Measurements from ENCODE around the gene OR10G6. TPM values are rescaled to one million over a fixed set of nuclear protein-coding genes. Genes with fewer than 3 reads are reported as not detected.
"Not testable (repeated sequence)": the region's sequence is repeated elsewhere in the genome, so short reads cannot be mapped to it uniquely, and the experiment has no call there.

Gene OR10G6, protein sequence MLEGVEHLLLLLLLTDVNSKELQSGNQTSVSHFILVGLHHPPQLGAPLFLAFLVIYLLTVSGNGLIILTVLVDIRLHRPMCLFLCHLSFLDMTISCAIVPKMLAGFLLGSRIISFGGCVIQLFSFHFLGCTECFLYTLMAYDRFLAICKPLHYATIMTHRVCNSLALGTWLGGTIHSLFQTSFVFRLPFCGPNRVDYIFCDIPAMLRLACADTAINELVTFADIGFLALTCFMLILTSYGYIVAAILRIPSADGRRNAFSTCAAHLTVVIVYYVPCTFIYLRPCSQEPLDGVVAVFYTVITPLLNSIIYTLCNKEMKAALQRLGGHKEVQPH
- not detected for total RNA-seq
- long read RNA-seq, result 0 reads

DNA sequence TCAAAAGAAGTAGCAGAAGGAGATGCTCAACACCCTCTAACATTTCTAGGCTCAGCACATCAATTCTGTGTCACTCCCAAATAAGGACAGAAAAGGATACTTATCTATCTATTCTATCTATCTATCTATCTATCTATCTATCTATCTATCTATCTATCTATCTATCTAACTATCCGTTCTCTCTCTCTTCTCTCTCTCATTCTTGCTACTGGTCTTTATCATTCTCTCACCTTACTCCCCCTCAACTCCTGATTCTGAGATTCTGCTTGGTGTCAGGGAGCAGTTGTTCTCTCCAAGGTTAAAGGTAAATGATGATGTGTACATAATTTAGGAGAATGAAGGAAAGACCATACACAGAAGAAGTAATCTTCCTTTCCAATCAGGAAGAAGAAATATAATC lies at the start of gene OR10G6:
TSS of gene OR10G6 (minus strand) at position 43 of the 400 bp plus-strand sequence. CDS start at position 43, 0 bp downstream.
- intact Hi-C loops (cut with DNase I), result no loop called here
- DNase-seq (ENCODE audit: low spot score), result no peak

DNA sequence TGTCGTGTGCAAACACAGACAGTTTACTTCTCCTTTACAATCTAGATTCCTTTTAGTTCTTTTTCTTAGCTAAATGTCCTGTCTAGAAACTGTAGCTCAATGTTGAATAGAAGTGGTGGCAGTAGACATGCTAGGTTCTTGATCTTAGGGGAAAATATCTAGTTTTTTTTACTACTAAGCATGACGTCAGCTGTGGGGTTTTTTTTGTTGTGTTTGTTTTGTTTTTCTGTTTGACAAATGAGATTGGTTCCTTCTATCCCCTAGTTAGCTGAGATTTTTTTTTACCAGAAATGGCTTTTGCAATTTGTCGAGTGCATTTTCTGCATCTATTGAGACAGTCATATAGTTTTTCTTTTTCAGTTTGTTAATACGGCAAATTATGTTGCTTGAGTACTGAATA lies 48.5 kb upstream of the OR10G6 start:
- intact Hi-C loops (cut with DNase I), result no loop called here
- DNase-seq (ENCODE audit: low spot score), result no peak

DNA sequence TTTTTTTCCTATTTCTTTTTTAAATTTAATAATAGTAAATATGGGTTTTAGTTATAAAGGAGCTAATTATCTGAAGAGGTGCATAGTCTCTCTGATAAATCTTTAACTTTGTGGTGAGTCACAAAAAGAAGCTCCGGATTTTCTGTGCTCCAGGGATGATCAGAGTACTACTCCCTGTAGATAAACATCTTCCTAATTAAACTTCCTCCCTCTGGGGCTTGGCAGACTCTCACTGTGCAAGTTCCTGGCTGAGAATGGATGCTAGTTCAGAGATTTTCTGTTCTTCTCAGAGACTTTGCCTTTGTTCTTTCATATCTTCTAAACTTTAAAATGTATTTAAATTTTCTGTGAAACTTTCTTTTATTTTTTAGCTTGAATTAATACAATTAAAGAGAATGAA lies 46.3 kb upstream of the OR10G6 start, which contains the start of gene OR10G7:
TSS of gene OR10G7 (minus strand) at position 72 of the 400 bp plus-strand sequence. CDS start 2,324 bp downstream, outside the sequence.
- no peak for DNase-seq (ENCODE audit: low spot score)
- intact Hi-C loops (cut with DNase I), result no loop called here

DNA sequence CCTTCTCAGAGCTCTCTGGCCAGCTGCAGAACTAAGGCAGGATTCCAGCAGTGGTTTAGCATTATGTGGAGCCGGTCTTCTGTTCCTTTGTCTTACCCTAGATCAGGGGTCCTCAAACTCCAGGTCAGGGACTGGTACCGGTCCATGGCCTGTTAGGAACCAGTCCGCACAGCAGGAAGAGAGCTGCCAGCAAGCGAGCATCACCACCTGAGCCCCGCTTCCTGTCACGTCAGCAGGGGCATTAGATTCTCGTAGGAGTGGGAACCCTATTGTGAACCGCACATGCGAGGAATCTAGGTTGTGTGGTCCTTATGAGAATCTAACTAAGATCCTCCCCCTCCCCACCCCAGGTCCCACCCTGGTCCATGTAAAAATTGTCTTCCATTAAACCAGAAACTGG lies 44.6 kb upstream of the OR10G6 start:
- intact Hi-C loops (cut with DNase I), result no loop called here

DNA sequence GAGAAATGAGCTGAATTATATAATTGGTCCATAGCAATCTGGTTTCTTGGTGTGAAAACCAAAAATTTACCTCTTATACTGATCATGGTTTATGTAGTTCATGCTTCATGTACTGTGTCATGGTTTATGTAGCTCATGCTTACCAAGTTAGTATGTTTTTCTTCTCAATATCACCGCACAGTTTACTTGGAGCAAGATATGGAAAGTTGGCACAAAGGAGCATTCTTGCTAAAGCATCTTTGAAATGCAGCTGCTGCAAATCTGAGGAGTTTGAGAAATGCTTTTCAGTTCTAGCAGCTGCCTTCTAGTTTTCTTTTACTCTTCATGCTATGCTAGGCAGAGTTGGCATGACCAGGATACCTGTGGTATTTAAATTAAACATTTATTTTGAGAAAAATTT lies 41.7 kb upstream of the OR10G6 start:
- intact Hi-C loops (cut with DNase I), result no loop called here

More for the DNA sequence above, 44.6 kb upstream of the OR10G6 start:
- no peak for DNase-seq (ENCODE audit: low spot score)

DNA sequence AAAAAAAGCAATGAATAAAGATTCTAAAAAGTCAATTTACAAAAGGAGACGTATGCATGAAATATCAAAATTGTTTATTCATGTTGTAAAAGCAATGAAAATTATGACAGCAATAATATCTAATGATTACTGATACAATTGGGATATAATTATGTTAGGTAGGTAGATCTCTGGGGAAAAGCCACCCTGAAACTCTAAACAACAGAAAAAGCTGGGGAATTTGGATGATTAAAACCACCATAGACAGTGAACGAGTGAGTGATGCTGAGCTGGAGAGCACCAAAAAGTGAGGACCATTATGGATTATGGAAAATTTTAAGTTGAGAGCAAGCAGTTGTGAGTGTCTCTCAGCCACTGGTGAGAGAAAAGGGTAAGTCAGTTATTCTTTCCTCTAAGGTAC lies 31.5 kb upstream of the OR10G6 start, which contains the start of gene OR10G8:
TSS of gene OR10G8 (plus strand) at position 301 of the 400 bp plus-strand sequence. CDS start 2,825 bp downstream, outside the sequence.
- intact Hi-C loops (cut with DNase I), result no loop called here
- DNase-seq (ENCODE audit: low spot score), result no peak

More for the DNA sequence above, 41.7 kb upstream of the OR10G6 start:
- no peak for DNase-seq (ENCODE audit: low spot score)

DNA sequence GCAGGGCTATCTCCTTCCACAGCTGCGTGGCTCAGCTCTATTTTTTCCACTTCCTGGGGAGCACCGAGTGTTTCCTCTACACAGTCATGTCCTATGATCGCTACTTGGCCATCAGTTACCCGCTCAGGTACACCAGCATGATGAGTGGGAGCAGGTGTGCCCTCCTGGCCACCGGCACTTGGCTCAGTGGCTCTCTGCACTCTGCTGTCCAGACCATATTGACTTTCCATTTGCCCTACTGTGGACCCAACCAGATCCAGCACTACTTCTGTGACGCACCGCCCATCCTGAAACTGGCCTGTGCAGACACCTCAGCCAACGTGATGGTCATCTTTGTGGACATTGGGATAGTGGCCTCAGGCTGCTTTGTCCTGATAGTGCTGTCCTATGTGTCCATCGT lies 20.9 kb upstream of the OR10G6 start:
- intact Hi-C loops (cut with DNase I); DNase-seq (ENCODE audit: low spot score): not testable (repeated sequence)

DNA sequence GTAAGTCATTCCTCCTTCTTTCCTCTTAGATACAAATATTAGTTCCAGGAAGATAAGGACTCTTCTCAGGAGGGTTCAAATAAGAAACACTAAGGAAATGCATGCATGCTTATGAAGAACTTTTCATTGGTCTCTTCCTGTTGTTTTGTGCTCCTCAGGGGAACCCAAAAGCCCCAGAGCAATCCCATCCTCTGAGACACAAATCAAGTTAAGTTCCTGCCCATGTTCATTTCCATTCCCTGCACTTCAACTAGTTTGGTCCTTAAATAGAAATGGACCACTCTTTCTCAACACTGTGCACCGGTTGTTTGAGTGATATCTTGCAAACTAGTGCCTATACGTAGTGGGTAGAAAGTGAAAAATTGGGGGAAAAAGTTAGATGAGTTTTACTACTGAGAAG lies 17.7 kb upstream of the OR10G6 start, which contains the start of gene OR10G4:
TSS of gene OR10G4 (plus strand) at position 301 of the 400 bp plus-strand sequence. CDS start 2,578 bp downstream, outside the sequence.
- DNase-seq (ENCODE audit: low spot score), result no peak
- intact Hi-C loops (cut with DNase I), result no loop called here

DNA sequence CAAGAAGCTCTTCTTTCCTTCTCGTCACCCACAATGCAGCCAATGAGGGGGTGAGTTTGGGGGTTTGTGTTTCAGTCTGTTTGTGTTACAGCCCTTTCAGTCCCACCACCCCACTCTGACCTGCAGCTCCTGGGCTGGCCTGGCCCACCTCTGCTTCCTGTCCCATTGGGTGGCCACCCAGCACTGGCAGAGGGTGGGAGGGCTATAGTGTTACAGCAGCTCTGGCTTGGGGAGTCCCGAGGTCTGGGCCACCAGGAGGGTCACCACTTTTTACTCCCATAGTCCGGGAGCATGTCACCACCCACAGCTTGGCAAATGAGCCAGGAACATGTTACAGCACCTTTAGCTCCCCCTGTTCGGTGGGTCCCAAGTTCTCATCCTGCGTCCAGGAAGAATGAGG lies 15.7 kb downstream of the OR10G6 start:
- DNase-seq (ENCODE audit: low spot score), result no peak
- intact Hi-C loops (cut with DNase I), result no loop called here

DNA sequence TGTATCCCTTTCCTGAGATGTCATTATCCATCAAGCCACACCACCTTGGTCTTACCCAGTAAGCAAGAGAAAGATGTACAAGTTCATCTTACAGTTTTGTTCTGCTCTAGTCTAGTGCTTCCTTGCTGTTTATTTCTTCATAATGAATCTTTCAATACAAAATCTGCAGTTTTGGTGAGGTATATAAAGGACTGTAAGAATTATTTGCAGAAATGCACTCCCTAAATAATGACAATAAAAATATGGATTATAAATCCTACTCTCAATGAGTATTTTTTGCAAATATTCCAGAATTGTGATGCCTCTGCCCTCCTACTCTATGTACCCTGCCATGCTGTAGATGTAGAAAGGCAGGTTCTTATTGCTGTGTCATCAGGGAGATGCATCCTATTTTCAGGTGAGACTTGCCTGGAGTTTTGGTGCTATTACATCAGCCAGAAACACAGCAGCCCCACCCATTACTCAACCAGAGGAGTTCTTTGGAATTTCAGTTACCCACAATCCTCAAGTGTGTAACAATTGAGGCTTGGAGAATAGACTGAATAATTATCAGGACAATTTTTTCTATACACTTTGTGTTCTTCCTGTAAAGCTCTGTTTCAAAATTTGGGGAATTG lies 17.1 kb downstream of the OR10G6 start, which contains the start of gene OR10S1:
TSS of gene OR10S1 (minus strand) at position 51 of the 617 bp plus-strand sequence. CDS start 117 bp downstream, outside the sequence.
- intact Hi-C loops (cut with DNase I), result no loop called here

DNA sequence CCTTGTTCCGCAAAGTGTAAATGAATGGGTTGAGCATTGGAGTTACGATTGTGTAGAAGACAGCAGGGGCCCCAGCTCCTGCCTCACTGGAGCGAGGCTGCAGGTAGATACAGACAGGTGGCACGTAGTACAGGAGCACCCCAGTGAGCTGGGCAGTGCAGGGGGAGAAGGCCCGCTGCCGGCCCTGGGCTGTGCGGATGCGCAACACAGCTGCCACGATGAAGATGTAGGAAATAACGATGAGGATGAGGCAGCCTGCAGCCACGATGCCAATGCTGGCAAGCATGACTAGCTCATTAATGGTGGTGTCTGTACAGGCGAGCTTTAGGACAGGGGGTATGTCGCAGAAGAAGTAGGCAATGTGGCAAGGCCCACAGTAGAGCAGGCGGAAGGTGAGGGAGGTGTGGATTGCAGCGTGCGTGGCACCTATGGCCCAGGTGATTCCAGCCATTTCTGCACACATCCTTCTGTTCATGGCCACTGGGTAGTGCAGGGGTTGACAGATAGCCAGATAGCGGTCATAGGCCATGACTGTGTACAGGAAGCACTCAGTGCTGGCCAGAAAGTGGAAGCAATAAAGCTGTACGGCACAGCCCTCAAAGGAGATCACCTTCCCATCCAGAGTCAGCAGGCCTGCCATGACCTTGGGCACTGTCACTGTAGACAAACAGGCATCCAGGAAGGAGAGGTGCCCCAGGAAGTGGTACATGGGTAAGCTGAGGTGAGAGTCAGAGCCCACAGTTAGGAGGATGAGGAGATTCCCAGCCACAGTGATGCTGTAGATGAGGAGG lies 18.0 kb downstream of the OR10G6 start:
- no peak for DNase-seq (ENCODE audit: low spot score)
- intact Hi-C loops (cut with DNase I), result no loop called here

More for the DNA sequence above, 17.1 kb downstream of the OR10G6 start, which contains the start of gene OR10S1:
- no peak for DNase-seq (ENCODE audit: low spot score)

DNA sequence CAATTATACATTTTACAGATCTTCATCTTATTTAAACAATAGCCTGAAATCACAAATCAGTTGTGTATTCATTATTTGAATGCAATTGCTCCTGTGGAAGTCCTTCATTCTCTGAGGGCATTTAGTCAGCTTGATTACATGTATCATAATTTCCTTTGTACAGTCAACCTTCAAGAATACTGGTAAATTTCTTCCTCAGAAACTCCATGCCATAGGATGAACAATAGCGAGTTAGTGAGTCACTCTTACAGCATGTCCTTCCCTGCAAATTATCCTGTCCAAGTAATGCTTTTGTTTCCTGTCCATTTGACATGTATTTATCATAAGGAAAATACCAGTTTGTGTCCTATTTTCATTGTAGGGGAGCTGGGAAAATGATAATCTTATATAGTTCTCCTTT lies 21.1 kb downstream of the OR10G6 start:
- intact Hi-C loops (cut with DNase I), result no loop called here
- no peak for DNase-seq (ENCODE audit: low spot score)

DNA sequence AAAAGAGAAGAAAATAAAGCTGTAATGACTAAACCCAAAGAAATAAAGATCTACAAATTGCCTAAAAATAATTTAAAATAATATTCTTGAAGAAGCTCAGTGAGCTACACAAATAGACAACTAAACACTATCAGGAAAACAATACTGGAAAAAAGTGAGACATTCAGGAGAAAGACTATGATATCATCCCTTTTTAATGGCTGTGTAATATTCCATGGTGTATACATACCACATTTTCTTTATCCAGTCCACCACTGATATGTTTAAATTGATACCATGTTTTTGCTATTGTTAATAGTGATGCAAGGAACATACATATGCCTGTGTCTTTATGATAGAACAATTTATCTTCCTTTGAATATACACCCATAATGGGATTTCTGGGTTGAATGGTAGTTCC lies 38.2 kb downstream of the OR10G6 start:
- intact Hi-C loops (cut with DNase I), result no loop called here
- DNase-seq (ENCODE audit: low spot score), result no peak

DNA sequence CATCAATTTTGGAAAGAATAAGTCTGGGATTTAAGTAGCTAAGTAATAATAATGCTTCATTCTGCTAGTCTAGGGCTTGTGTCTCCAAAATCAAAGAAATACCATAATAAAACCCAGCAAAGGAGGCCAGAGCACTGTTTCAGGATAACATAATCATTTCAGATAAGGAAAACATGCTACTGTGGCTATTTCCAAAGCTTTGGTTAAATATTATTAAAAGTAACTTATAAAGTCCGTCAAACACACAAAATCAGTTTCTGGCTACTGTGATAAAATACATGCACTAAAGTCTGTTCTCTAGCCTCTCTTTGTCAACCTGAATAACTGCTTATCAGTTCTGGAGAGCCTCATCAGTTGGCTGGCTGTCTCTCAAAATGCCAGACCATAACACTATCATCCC lies 49.8 kb downstream of the OR10G6 start:
- DNase-seq (ENCODE audit: low spot score), result no peak

More for the DNA sequence above, 49.8 kb downstream of the OR10G6 start:
- intact Hi-C loops (cut with DNase I), result no loop called here

Other genes starting within 250 kb of the OR10G6 start
- gene OR6X1, start 240.6 kb downstream of the OR10G6 start, total RNA-seq, result not detected
- not detected for gene OR6M1, start 188.8 kb downstream of the OR10G6 start, total RNA-seq
- gene TMEM225, start 109.5 kb downstream of the OR10G6 start, total RNA-seq, result not detected
- not detected for gene OR8D4, start 93.0 kb downstream of the OR10G6 start, total RNA-seq
- not detected for gene OR4D5, start 55.5 kb downstream of the OR10G6 start, total RNA-seq
- not detected for gene OR6T1, start 51.3 kb downstream of the OR10G6 start, total RNA-seq
- gene OR10S1, start 17.4 kb downstream of the OR10G6 start, total RNA-seq, result not detected
- gene OR10G4, start 17.8 kb upstream of the OR10G6 start, total RNA-seq, result not detected
- gene OR10G9, start 27.9 kb upstream of the OR10G6 start, total RNA-seq, result not detected
- not detected for gene OR10G8, start 31.6 kb upstream of the OR10G6 start, total RNA-seq
- gene OR10G7, start 46.2 kb upstream of the OR10G6 start, total RNA-seq, result not detected
- gene VWA5A, start 120.3 kb upstream of the OR10G6 start, total RNA-seq, result 4.3 TPM
- not detected for gene OR10D3, start 188.2 kb upstream of the OR10G6 start, total RNA-seq
- not detected for gene OR8G1, start 245.9 kb upstream of the OR10G6 start, total RNA-seq

All from cardiac septum (tissue), 1 donor.